ENCODE measurements around the gene KNDC1. TPM values are rescaled to one million over a fixed set of nuclear protein-coding genes. Genes with fewer than 3 reads are reported as not detected.

The KNDC1 gene
- total RNA-seq, 1 experiment from 2014 or later, result 15.7 TPM

DNA sequence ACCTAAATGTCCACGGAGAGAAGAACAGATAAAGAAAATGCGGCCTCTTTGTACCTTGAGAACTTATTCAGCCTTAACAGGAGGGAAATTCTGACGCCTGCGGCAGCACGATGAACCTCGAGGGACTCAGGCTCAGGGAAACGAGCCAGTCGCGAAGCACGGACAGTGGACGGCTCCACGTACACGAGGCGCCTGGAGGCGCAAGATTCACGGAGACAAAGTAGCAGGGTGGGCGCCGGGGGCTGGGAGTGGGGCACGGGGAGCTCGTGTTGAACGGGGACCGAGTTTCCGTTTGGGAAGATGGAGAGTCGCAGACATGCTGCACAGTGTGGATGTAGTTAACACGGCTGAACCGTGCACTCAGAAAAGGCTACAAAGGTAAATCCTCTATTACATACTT is 56.8 kb downstream of the KNDC1 start:
- Histone ChIP-seq H3K4me2 (ENCODE audit: insufficient read depth, insufficient read length, low read length) (no peak overlapping the region), H3K27ac (ENCODE audit: insufficient read length, low read depth, low read length) (no peak overlapping the region), H2BK120ac (ENCODE audit: low read depth, low read length, poor library complexity, severe bottlenecking) (no peak overlapping the region), H2BK20ac (ENCODE audit: low read depth, low read length, poor library complexity, severe bottlenecking) (no peak overlapping the region), H3K9me3 (ENCODE audit: control insufficient read depth, low read depth, low read length) (no peaks in the 10 kb centered on the region), H2BK15ac (ENCODE audit: low read depth, low read length) (no peak overlapping the region), H3K14ac (ENCODE audit: insufficient read depth, low read length) (no peak overlapping the region), H4K8ac (replicated peaks; ENCODE audit: insufficient read length, low read depth, low read length) (no peak overlapping the region), H3K9ac (ENCODE audit: extremely low read depth, insufficient read length, low read length) (no peak overlapping the region), H3K18ac (ENCODE audit: insufficient read length, low read depth, low read length) (no peak overlapping the region), H4K20me1 (ENCODE audit: control insufficient read depth, insufficient read depth, insufficient read length) (no peaks in the 10 kb centered on the region), H4K5ac (ENCODE audit: insufficient read length, low read depth, low read length) (no peak overlapping the region), H3K23me2 (ENCODE audit: insufficient read length, low read depth, low read length, poor library complexity, severe bottlenecking) (no peaks in the 10 kb centered on the region), H3K56ac (ENCODE audit: insufficient read length, low read depth, low read length) (no peak overlapping the region), H3K27me3 (ENCODE audit: insufficient read depth, low read length) (no peaks in the 10 kb centered on the region), H2AK5ac (ENCODE audit: insufficient read length, low read length) (no peak overlapping the region), H3K4me1 (ENCODE audit: insufficient read depth, low read length) (no peaks in the 10 kb centered on the region), H3T11ph (ENCODE audit: low read length) (no peak overlapping the region), H3K79me2 (ENCODE audit: insufficient read depth, low read length) (no peaks in the 10 kb centered on the region), H2AFZ (ENCODE audit: low read length) (no peak overlapping the region), H3K23ac (ENCODE audit: insufficient read length, low read depth, low read length) (no peak overlapping the region), H3K4ac (ENCODE audit: low read depth, low read length) (no peak overlapping the region), H2BK12ac (ENCODE audit: insufficient read length, low read depth, low read length) (no peak overlapping the region), H4K91ac (ENCODE audit: insufficient read length, low read depth, low read length) (no peak overlapping the region), H3K79me1 (ENCODE audit: insufficient read depth, low read depth, low read length, poor library complexity, severe bottlenecking) (no peaks in the 10 kb centered on the region), H2BK5ac (ENCODE audit: insufficient read length, low read length) (no peak overlapping the region)
- Mint-ChIP-seq H3K27me3 (ENCODE audit: low read depth) (peaks cover 3% of the 10 kb centered on the region), H3K27ac (0 out of 7 replicates have a peak overlapping the region, but pooled peaks of 1 of the 3 experiments have one; percentile 32), H3K4me3 (no peak overlapping the region), H3K36me3 (ENCODE audit: insufficient read depth in 1 of 3, low read depth in 3 of 3) (peaks cover 2 to 26% (median 12%) of the 10 kb centered on the region in 3 experiments; a peak in 5 of 7 replicates), H3K9me3 (peaks cover 2 to 5% of the 10 kb centered on the region in 2 experiments; a peak in 2 of 5 replicates), H3K4me1 (peaks cover 7 to 16% of the 10 kb centered on the region in 2 experiments)
- no peak for DNase-seq
- TF ChIP-seq, protein P1, sequence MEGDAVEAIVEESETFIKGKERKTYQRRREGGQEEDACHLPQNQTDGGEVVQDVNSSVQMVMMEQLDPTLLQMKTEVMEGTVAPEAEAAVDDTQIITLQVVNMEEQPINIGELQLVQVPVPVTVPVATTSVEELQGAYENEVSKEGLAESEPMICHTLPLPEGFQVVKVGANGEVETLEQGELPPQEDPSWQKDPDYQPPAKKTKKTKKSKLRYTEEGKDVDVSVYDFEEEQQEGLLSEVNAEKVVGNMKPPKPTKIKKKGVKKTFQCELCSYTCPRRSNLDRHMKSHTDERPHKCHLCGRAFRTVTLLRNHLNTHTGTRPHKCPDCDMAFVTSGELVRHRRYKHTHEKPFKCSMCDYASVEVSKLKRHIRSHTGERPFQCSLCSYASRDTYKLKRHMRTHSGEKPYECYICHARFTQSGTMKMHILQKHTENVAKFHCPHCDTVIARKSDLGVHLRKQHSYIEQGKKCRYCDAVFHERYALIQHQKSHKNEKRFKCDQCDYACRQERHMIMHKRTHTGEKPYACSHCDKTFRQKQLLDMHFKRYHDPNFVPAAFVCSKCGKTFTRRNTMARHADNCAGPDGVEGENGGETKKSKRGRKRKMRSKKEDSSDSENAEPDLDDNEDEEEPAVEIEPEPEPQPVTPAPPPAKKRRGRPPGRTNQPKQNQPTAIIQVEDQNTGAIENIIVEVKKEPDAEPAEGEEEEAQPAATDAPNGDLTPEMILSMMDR (conservative IDR thresholded peaks at IDR 0.05), result no peak
- WGBS (ENCODE audit: extremely low coverage, insufficient read length, low lambda C conversion rate), result no CpG with 5 or more reads among the region's 26 CpGs

Measured in H9 (cell line).